GM12878 (cell line): ENCODE measurements around the gene PPP3CA. TPM values are rescaled to one million over a fixed set of nuclear protein-coding genes. Genes with fewer than 3 reads are reported as not detected.

ENCODE experiments used
- BHLHE40 ChIP-seq, 2 experiments: fragments of 450-650 bp in 1 of 2; IDR thresholded peaks; 2 replicates each; pipeline ENCODE4 v1.6.1; 2011 to 2017; ENCODE audit warnings: low read depth in 2 of 2, borderline replicate concordance in 1 of 2, improper control_type of control experiment in 1 of 2, low read length in 1 of 2, mild to moderate bottlenecking in 1 of 2
- CTCF ChIP-seq, 3 experiments: IDR thresholded peaks in 2 of 3; conservative IDR thresholded peaks in 1 of 3; 2 replicates each; pipeline ENCODE4 v1.5.1; 2011; ENCODE audit warnings: low read depth in 3 of 3, low read length in 3 of 3, mild to moderate bottlenecking in 3 of 3, control low read depth in 2 of 3, moderate library complexity in 2 of 3, inconsistent platforms in 1 of 3, mixed read lengths in 1 of 3; ENCODE audit not compliant: control insufficient read depth in 2 of 3, insufficient read depth in 1 of 3; ENCODE audit errors: extremely low read depth in 1 of 3
- E2F4 ChIP-seq: IDR thresholded peaks from 2 replicates; pipeline ENCODE4 v1.6.1; 2012; ENCODE audit warnings: low read depth, low read length, improper control_type of control experiment
- EZH2 ChIP-seq: IDR thresholded peaks from 2 replicates; pipeline ENCODE4 v1.6.1; 2012; ENCODE audit warnings: low read depth, mild to moderate bottlenecking, control low read depth, inconsistent platforms, low read length, borderline replicate concordance; ENCODE audit not compliant: control insufficient read depth
- IRF3 ChIP-seq: fragments of 450-650 bp; IDR thresholded peaks from 2 replicates; pipeline ENCODE4 v1.6.1; 2014; ENCODE audit warnings: mild to moderate bottlenecking
- IRF4 ChIP-seq: IDR thresholded peaks from 2 replicates; pipeline ENCODE4 v1.6.1; 2011; ENCODE audit warnings: low read depth, low read length
- JUNB ChIP-seq: IDR thresholded peaks from 2 replicates; pipeline ENCODE4 v1.6.1; 2016; ENCODE audit warnings: antibody characterized with exemption, mild to moderate bottlenecking
- NRF1 ChIP-seq: conservative IDR thresholded peaks from 2 replicates; pipeline ENCODE4 v1.6.1; 2011; ENCODE audit warnings: mild to moderate bottlenecking, low read depth, low read length, improper control_type of control experiment
- PRDM15 ChIP-seq: fragments of 450-650 bp; formaldehyde crosslinking; IDR thresholded peaks from 2 replicates; pipeline ENCODE4 v1.4.0; 2020; ENCODE audit warnings: mild to moderate bottlenecking, moderate library complexity
- REST ChIP-seq: IDR thresholded peaks from 2 replicates; pipeline ENCODE4 v1.6.1; 2012; ENCODE audit warnings: mild to moderate bottlenecking, low read depth, low read length
- SMC3 ChIP-seq: IDR thresholded peaks from 2 replicates; pipeline ENCODE4 v1.6.1; 2011; ENCODE audit warnings: low read length, improper control_type of control experiment, borderline replicate concordance
- SREBF1 ChIP-seq: IDR thresholded peaks from 2 replicates; pipeline ENCODE4 v1.6.1; 2012; ENCODE audit warnings: mild to moderate bottlenecking, low read length
- TCF3 ChIP-seq: IDR thresholded peaks from 2 replicates; pipeline ENCODE4 v1.6.1; 2012; ENCODE audit warnings: low read depth, mild to moderate bottlenecking, low read length, borderline replicate concordance; ENCODE audit not compliant: insufficient read depth
- USF1 ChIP-seq: IDR thresholded peaks from 2 replicates; pipeline ENCODE4 v1.6.1; 2011; ENCODE audit warnings: borderline replicate concordance, low read depth, mild to moderate bottlenecking, moderate library complexity, mixed read lengths, low read length; ENCODE audit not compliant: insufficient read depth; ENCODE audit errors: extremely low read length
- ZNF24 ChIP-seq: fragments of 450-650 bp; IDR thresholded peaks from 2 replicates; pipeline ENCODE4 v1.6.1; 2017; ENCODE audit warnings: antibody characterized with exemption, mild to moderate bottlenecking
- polyA plus RNA-seq, 11 experiments: library from polyadenylated mRNA; depleted of rRNA in 4 of 11; unstranded in 6 of 11; stranded (reverse) in 5 of 11; fragments of >200 nt; fragmentation: Nextera tagmentation in 4 of 11; fragmentation: Illumina TruSeq in 1 of 11; extraction: Ambion mirVana in 4 of 11; extraction: Trizol in 1 of 11; gene quantifications; 1 replicate in 1 of 11; 2 replicates in 10 of 11; pipeline versions ENCODE4 v1.2.1 to v1.2.3, GENCODE V29; 2011 to 2016; ENCODE audit warnings: inconsistent platforms in 2 of 11, missing spikeins in 2 of 11, low read depth in 1 of 11
- total RNA-seq, 4 experiments: library from RNA; depleted of rRNA in 3 of 4; stranded (reverse); fragments of >200 nt in 3 of 4; fragmentation: Illumina TruSeq in 1 of 4; extraction: Trizol in 1 of 4; gene quantifications; 2 replicates each; pipeline versions ENCODE4 v1.2.1 to v1.2.3, GENCODE V29; 2013 to 2021

Gene PPP3CA
- total and polyA plus RNA-seq, 10 of the 15 experiments (the other 5 are each of a cell fraction or from before 2014, with no cell fraction given) = 0.33 to 9.0 (median 1.0) TPM

- TF ChIP-seq PRDM15 (CRISPR knock-in tag) (no peak), USF1 (no peak), NRF1 (no peak), EZH2 (no peak), SMC3 (no peak), TCF3 (no peak; the same call in 1 of the 2 replicates), REST (no peak), BHLHE40 (IDR thresholded peaks at IDR 0.05; ENCODE audit: borderline replicate concordance in 1 of 2, low read depth in 2 of 2, low read length in 1 of 2) (peak in 1 of 2 experiments; percentile 53; a peak in 1 of 4 replicates), ZNF24 (no peak), SREBF1 (no peak), E2F4 (no peak), IRF3 (0 out of 2 replicates have a peak, but pooled peaks have one; percentile 33), CTCF (IDR thresholded peaks at IDR 0.05 in 2 of 3, conservative IDR thresholded peaks at IDR 0.05 in 1 of 3; ENCODE audit: control insufficient read depth in 2 of 3, extremely low read depth in 1 of 3, insufficient read depth in 1 of 3, low read depth in 3 of 3, low read length in 3 of 3) (no peak), IRF4 (no peak), JUNB (no peak)
Measured at GRCh38 chr4:101347557-101348366, 436 bp upstream of the PPP3CA start (continued).
